Testis (tissue), 2 donors: ENCODE data around the gene MAN1C1.

Source experiments
- POLR2A ChIP-seq: fragments of 450-650 bp; IDR thresholded peaks from one replicate; pipeline ENCODE4 v1.6.1; 2017; ENCODE audit warnings: antibody characterized with exemption, mild to moderate bottlenecking, moderate library complexity
- TF ChIP-seq, protein P1 (sequence below), 3 experiments: fragments of 450-650 bp in 2 of 3; fragments of 200-600 bp in 1 of 3; sonication (generic) in 1 of 3; IDR thresholded peaks; one replicate each; pipeline ENCODE4 v1.5.1; 2016 to 2019; ENCODE audit warnings: antibody characterized with exemption in 3 of 3, mild to moderate bottlenecking in 2 of 3, moderate library complexity in 1 of 3

DNA sequence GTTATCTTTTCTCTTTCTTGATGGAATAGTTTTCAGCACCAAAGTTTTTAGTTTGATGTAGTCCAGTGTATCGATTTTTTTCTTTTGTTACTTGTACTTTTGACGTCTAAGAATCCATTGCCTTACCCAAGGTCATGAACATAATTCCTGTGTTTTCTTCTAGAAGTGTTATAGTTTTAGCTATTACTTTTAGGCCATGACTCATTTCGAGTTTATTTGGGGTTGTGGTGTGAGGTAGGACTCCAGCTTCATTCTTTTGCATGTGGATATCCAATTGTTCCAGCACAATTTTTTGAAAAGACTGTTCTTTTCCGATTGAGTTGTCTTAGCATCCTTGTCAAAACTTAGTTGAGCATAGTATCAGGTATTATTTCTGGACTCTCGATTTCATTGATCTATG, 104.0 kb downstream of the MAN1C1 start:
- TF ChIP-seq, protein P1, sequence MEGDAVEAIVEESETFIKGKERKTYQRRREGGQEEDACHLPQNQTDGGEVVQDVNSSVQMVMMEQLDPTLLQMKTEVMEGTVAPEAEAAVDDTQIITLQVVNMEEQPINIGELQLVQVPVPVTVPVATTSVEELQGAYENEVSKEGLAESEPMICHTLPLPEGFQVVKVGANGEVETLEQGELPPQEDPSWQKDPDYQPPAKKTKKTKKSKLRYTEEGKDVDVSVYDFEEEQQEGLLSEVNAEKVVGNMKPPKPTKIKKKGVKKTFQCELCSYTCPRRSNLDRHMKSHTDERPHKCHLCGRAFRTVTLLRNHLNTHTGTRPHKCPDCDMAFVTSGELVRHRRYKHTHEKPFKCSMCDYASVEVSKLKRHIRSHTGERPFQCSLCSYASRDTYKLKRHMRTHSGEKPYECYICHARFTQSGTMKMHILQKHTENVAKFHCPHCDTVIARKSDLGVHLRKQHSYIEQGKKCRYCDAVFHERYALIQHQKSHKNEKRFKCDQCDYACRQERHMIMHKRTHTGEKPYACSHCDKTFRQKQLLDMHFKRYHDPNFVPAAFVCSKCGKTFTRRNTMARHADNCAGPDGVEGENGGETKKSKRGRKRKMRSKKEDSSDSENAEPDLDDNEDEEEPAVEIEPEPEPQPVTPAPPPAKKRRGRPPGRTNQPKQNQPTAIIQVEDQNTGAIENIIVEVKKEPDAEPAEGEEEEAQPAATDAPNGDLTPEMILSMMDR (IDR thresholded peaks at IDR 0.05) = no peak
- TF ChIP-seq POLR2A = no peak
